Lung (tissue), 12 donors: ENCODE measurements around the gene SHISA3. TPM values are rescaled to one million over a fixed set of nuclear protein-coding genes. Genes with fewer than 3 reads are reported as not detected.
A peak's percentile ranks its signal among the peaks of the same experiment; 100 is the strongest.

Experiments used
- ATAC-seq: fragments of 200-7000 bp; cut with Tn5 transposase; one replicate; pipeline ENCODE4 v1.9.1; 2020; ENCODE audit warnings: moderate number of reproducible peaks; ENCODE audit not compliant: insufficient read depth, low FRiP score
- DNase-seq, 3 donors: peaks; one replicate each; pipeline ENCODE4 v3.0.0-alpha.2; 2013 to 2017
- H3K27ac ChIP-seq, 2 donors: one replicate each; pipeline ENCODE4 v1.5.1; 2013; ENCODE audit warnings: mild to moderate bottlenecking in 2 of 2, moderate library complexity in 2 of 2, control low read depth in 1 of 2, inconsistent platforms in 1 of 2, low read depth in 1 of 2, low read length in 1 of 2
- H3K27me3 ChIP-seq, 3 donors: one replicate each; pipeline ENCODE4 v1.5.1; 2013; ENCODE audit warnings: low read length in 2 of 3; ENCODE audit not compliant: control insufficient read depth in 3 of 3, insufficient read depth in 3 of 3
- H3K36me3 ChIP-seq, 4 donors: one replicate each; pipeline ENCODE4 v1.5.1; 2013; ENCODE audit warnings: low read length in 4 of 4, mild to moderate bottlenecking in 1 of 4, moderate library complexity in 1 of 4; ENCODE audit not compliant: control insufficient read depth in 4 of 4, insufficient read depth in 4 of 4
- H3K4me1 ChIP-seq, 5 donors: one replicate each; pipeline ENCODE4 v1.5.1; 2013; ENCODE audit warnings: low read length in 5 of 5, mild to moderate bottlenecking in 2 of 5, moderate library complexity in 1 of 5; ENCODE audit not compliant: control insufficient read depth in 5 of 5, insufficient read depth in 5 of 5
- H3K4me3 ChIP-seq: one replicate; pipeline ENCODE4 v1.5.1; 2013; ENCODE audit warnings: mild to moderate bottlenecking, control low read depth, moderate library complexity
- H3K9ac ChIP-seq, 2 donors: one replicate each; pipeline ENCODE4 v1.5.1; 2013; ENCODE audit warnings: low read length in 2 of 2, control low read depth in 1 of 2; ENCODE audit not compliant: insufficient read depth in 1 of 2
- H3K9me3 ChIP-seq, 4 donors: one replicate each; pipeline ENCODE4 v1.5.1; 2013; ENCODE audit warnings: low read length in 3 of 4, mild to moderate bottlenecking in 1 of 4, moderate library complexity in 1 of 4; ENCODE audit not compliant: control insufficient read depth in 4 of 4, insufficient read depth in 3 of 4
- CTCF ChIP-seq: IDR thresholded peaks from 2 replicates; pipeline ENCODE4 v1.5.1; 2012; ENCODE audit warnings: mild to moderate bottlenecking; ENCODE audit errors: control extremely low read depth, extremely low read depth
- WGBS, 2 donors: extraction: QIAGEN DNeasy Blood & Tissue Kit; methylation state at CpG; one replicate each; pipeline ENCODE4 v1.1.7; 2013; 5-methylcytosine and 5-hydroxymethylcytosine counted together
- polyA plus RNA-seq, 2 donors: library from polyadenylated mRNA; stranded (reverse); fragments of 200-250 nt; gene quantifications; one replicate each; pipeline ENCODE4 v1.2.1, GENCODE V29; 2013
- total RNA-seq, 2 donors: library from RNA; depleted of rRNA in 1 of 2; stranded (reverse); fragments of >200 nt in 1 of 2; gene quantifications; one replicate each; pipeline ENCODE4 v1.2.1, GENCODE V29; 2014 to 2021
- donor health status: control.
- donor health status: control.
- donor health status: Bipolar disorder and iron deficiency.
- donor health status: healthy.
- donor health status: DM: yes; HTN: yes; CAD: no.

Gene SHISA3
- total and polyA plus RNA-seq, 4 donors = 1.00 to 13.5 (median 2.0) TPM

- no peak for TF ChIP-seq CTCF
- Histone ChIP-seq H3K4me1 (peaks cover 0 to 19% (median 0%) of the 10 kb centered on the region in 5 donors), H3K27ac (no peak overlapping the region), H3K9ac (no peak overlapping the region), H3K27me3 (no peaks in the 10 kb centered on the region), H3K9me3 (no peaks in the 10 kb centered on the region), H3K4me3 (no peak overlapping the region), H3K36me3 (no peaks in the 10 kb centered on the region)
- DNase-seq (peak; percentile 84 to 99 (median 98)), ATAC-seq (no peak)
- 88% methylated on average over 1 of the region's 1 CpG for WGBS, 2 donors
Measured at GRCh38 chr4:42385516-42385915, 11.8 kb upstream of the SHISA3 start.

- peaks cover 0 to 8% (median 4%) of the 10 kb centered on the region in 3 donors for H3K27me3 ChIP-seq
- no peak for TF ChIP-seq CTCF
- H3K4me1 ChIP-seq = peaks cover 0 to 28% (median 2%) of the 10 kb centered on the region in 5 donors
- DNase-seq = peak in 1 of 3 donors; percentile 33
- H3K9ac ChIP-seq = no peak overlapping the region
- no peak overlapping the region for H3K4me3 ChIP-seq
- ATAC-seq = no peak
- H3K27ac ChIP-seq = no peak overlapping the region
- WGBS, 2 donors = 50 to 71% methylated on average over 10 of the region's 10 CpGs
- no peaks in the 10 kb centered on the region for H3K36me3 ChIP-seq
- H3K9me3 ChIP-seq = no peaks in the 10 kb centered on the region
Measured at GRCh38 chr4:42390622-42391354, 6.5 kb upstream of the SHISA3 start.

GRCh38 chr4:42391355-42391664 is 6.0 kb upstream of the SHISA3 start:
- Histone ChIP-seq H3K9ac (no peak overlapping the region), H3K4me3 (no peak overlapping the region), H3K9me3 (no peaks in the 10 kb centered on the region), H3K4me1 (peaks cover 0 to 24% (median 2%) of the 10 kb centered on the region in 5 donors), H3K36me3 (no peaks in the 10 kb centered on the region), H3K27ac (no peak overlapping the region), H3K27me3 (peaks cover 0 to 9% (median 6%) of the 10 kb centered on the region in 3 donors)
- 65 to 91% methylated on average over 2 of the region's 2 CpGs for WGBS, 2 donors
- DNase-seq (peak in 1 of 3 donors; percentile 43), ATAC-seq (no peak)
- no peak for TF ChIP-seq CTCF
